HPDE6-E6E7 (cell line): ENCODE measurements around the gene TRIM31.
A peak's percentile ranks its signal among the peaks of the same experiment; 100 is the strongest.

Experiments
- DNase-seq: peaks from one replicate; pipeline ENCODE4 v3.0.0; 2011; ENCODE audit warnings: missing footprints; ENCODE audit errors: extremely low spot score

Gene TRIM31

GRCh38 chr6:30113841-30114240 is 951 bp upstream of the TRIM31 start:
- no peak for DNase-seq

- no peak for DNase-seq
Measured at GRCh38 chr6:30112402-30112994, 392 bp downstream of the TRIM31 start.

- DNase-seq, result no peak
Measured at GRCh38 chr6:30111266-30111856, 1.5 kb downstream of the TRIM31 start.

GRCh38 chr6:30104661-30105060 is 8.2 kb downstream of the TRIM31 start:
- DNase-seq, result no peak

- no peak for DNase-seq
Measured at GRCh38 chr6:30103872-30104179, 9.1 kb downstream of the TRIM31 start.

GRCh38 chr6:30102970-30103871 is 9.7 kb downstream of the TRIM31 start:
- DNase-seq, result peak; percentile 75

GRCh38 chr6:30102414-30102969 is 10.4 kb downstream of the TRIM31 start:
- peak; percentile 20 for DNase-seq

GRCh38 chr6:30101444-30102413 is 11.2 kb downstream of the TRIM31 start:
- peak; percentile 90 for DNase-seq

GRCh38 chr6:30100585-30101443 is 12.1 kb downstream of the TRIM31 start:
- DNase-seq, result peak; percentile 60

- DNase-seq, result no peak
Measured at GRCh38 chr6:30100154-30100553, 12.7 kb downstream of the TRIM31 start.

GRCh38 chr6:30097902-30098768 is 14.8 kb downstream of the TRIM31 start:
- DNase-seq, result no peak

- no peak for DNase-seq
Measured at GRCh38 chr6:30096829-30097228, 16.1 kb downstream of the TRIM31 start.

- DNase-seq, result no peak
Measured at GRCh38 chr6:30093951-30094661, 18.8 kb downstream of the TRIM31 start.

- DNase-seq, result no peak
Measured at GRCh38 chr6:30092852-30093543, 19.9 kb downstream of the TRIM31 start.

GRCh38 chr6:30091577-30092381 is 21.1 kb downstream of the TRIM31 start:
- DNase-seq, result peak; percentile 83

GRCh38 chr6:30087876-30088275 is 25.0 kb downstream of the TRIM31 start:
- no peak for DNase-seq

GRCh38 chr6:30077218-30077617 is 35.7 kb downstream of the TRIM31 start:
- no peak for DNase-seq
